HFFc6 (cell line): Measurements from ENCODE around the gene EDNRA. TPM values are rescaled to one million over a fixed set of nuclear protein-coding genes. Genes with fewer than 3 reads are reported as not detected.

Source experiments
- DNase-seq: peaks from one replicate; pipeline ENCODE4 v3.0.0-alpha.2; 2018
- H3K27ac Mint-ChIP-seq: 2 replicates; pipeline ENCODE4 v1.8.0; 2020; ENCODE audit warnings: mild to moderate bottlenecking, mixed read lengths
- H3K27me3 Mint-ChIP-seq: 2 replicates; pipeline ENCODE4 v1.8.0; 2021; ENCODE audit warnings: mild to moderate bottlenecking, moderate library complexity, mixed read lengths; ENCODE audit not compliant: insufficient read depth
- H3K36me3 Mint-ChIP-seq: 2 replicates; pipeline ENCODE4 v1.8.0; 2021; ENCODE audit warnings: low read depth, mixed read lengths
- H3K4me1 Mint-ChIP-seq: 2 replicates; pipeline ENCODE4 v1.8.0; 2020; ENCODE audit warnings: low read depth, mixed read lengths
- H3K4me3 Mint-ChIP-seq: 2 replicates; pipeline ENCODE4 v1.8.0; 2020; ENCODE audit warnings: mild to moderate bottlenecking, moderate library complexity, mixed read lengths
- H3K9me3 Mint-ChIP-seq: 2 replicates; pipeline ENCODE4 v1.8.0; 2020; ENCODE audit warnings: mild to moderate bottlenecking, mixed read lengths
- CTCF ChIP-seq: fragments of 200-600 bp; sonication (generic); IDR thresholded peaks from 2 replicates; pipeline ENCODE4 v1.5.0; 2021; ENCODE audit warnings: antibody characterized with exemption, mild to moderate bottlenecking
- total RNA-seq, 6 experiments: library from RNA; stranded (reverse); fragmentation: NEBNext Ultra II Directional; extraction: Animal tissue kit (Norgen Biotek cat#: 25700); gene quantifications; 2 replicates in 1 of 6; 3 replicates in 5 of 6; pipeline ENCODE4 v1.2.3, GENCODE V29; 2021

EDNRA gene
- total RNA-seq, 6 experiments from 2014 or later: 0.83 to 3.0 (median 1.5) TPM

GRCh38 chr4:147461161-147461560 is 19.7 kb upstream of the EDNRA start:
- Mint-ChIP-seq H3K9me3 (peaks cover 6% of the 10 kb centered on the region; the same call in 1 of the 2 replicates), H3K27me3 (no peaks in the 10 kb centered on the region), H3K27ac (no peak overlapping the region), H3K4me1 (peaks cover 19% of the 10 kb centered on the region), H3K36me3 (0 out of 2 replicates have a peak, but pooled peaks cover 4% of the 10 kb centered on the region), H3K4me3 (no peak overlapping the region)
- no peak for TF ChIP-seq CTCF
- DNase-seq: no peak

- Mint-ChIP-seq H3K9me3 (peaks cover 6% of the 10 kb centered on the region; the same call in 1 of the 2 replicates), H3K27me3 (no peaks in the 10 kb centered on the region), H3K4me3 (no peak overlapping the region), H3K27ac (no peak overlapping the region), H3K36me3 (0 out of 2 replicates have a peak, but pooled peaks cover 4% of the 10 kb centered on the region), H3K4me1 (peaks cover 19% of the 10 kb centered on the region)
- TF ChIP-seq CTCF: no peak
- no peak for DNase-seq
Measured at GRCh38 chr4:147463065-147463464, 17.8 kb upstream of the EDNRA start.

DNA sequence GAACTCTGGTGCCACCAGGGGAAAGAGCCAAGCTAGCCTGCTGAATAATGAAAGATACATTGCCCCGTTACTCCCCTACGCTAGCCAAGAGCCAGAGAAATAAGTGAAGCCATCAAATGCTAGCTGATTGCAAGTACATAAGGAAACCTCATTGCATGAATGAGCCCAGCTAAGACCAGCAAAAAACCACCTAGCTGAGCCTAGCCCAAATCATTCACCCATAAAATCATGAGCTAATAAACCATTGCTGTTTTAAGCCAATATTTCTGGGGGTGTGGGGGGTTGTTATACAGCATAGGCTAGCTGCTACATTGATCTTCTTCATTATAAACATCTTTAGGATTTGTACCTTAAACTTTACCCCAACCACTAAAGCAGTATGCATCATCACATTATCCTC is 15.4 kb upstream of the EDNRA start:
- Mint-ChIP-seq H3K4me3 (no peak overlapping the region), H3K27me3 (no peaks in the 10 kb centered on the region; the same call in 1 of the 2 replicates)

GRCh38 chr4:147477439-147477838 is 3.5 kb upstream of the EDNRA start:
- 0 out of 2 replicates have a peak, but pooled peaks cover 2% of the 10 kb centered on the region for H3K27me3 Mint-ChIP-seq
- no peak overlapping the region for H3K4me3 Mint-ChIP-seq
- no peak overlapping the region for H3K27ac Mint-ChIP-seq
- peaks cover 24% of the 10 kb centered on the region for H3K4me1 Mint-ChIP-seq
- TF ChIP-seq CTCF: no peak
- no peak for DNase-seq
- no peaks in the 10 kb centered on the region; the same call in 1 of the 2 replicates for H3K9me3 Mint-ChIP-seq
- no peaks in the 10 kb centered on the region for H3K36me3 Mint-ChIP-seq

More for the DNA sequence above, 15.4 kb upstream of the EDNRA start:
- peaks cover 15% of the 10 kb centered on the region for H3K4me1 Mint-ChIP-seq
- DNase-seq: no peak
- 0 out of 2 replicates have a peak, but pooled peaks cover 6% of the 10 kb centered on the region for H3K36me3 Mint-ChIP-seq
- H3K27ac Mint-ChIP-seq: no peak overlapping the region
- H3K9me3 Mint-ChIP-seq: peaks cover 12% of the 10 kb centered on the region
- no peak for TF ChIP-seq CTCF

DNA sequence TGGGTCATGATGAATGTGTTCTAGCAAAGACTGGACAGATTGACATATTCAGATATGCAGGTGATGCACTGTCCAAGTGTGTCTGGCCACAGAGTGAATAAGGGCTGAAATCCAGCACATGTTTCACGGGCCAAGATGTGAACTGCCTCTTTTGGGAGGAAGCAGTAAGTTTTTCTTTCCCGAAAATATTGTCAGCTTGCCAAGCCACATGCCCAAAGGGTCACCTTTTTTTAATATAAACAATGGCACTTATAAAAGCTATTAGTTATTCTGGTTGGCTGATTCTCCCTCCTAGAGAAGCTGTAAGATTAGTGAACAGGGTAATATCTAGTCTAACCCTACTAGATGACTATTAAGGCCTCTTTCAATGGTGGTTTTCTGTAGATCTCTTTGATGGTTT is 1.5 kb upstream of the EDNRA start:
- Mint-ChIP-seq H3K27me3 (no peaks in the 10 kb centered on the region), H3K36me3 (no peaks in the 10 kb centered on the region), H3K27ac (no peak overlapping the region), H3K4me3 (no peak overlapping the region), H3K4me1 (peaks cover 31% of the 10 kb centered on the region), H3K9me3 (no peaks in the 10 kb centered on the region; the same call in 1 of the 2 replicates)
- TF ChIP-seq CTCF: no peak
- DNase-seq: no peak
